IMR-90 (cell line): ENCODE measurements around the gene PALM2AKAP2.

ENCODE experiments used
- CEBPB ChIP-seq: IDR thresholded peaks from 2 replicates; pipeline ENCODE4 v1.6.1; 2012; ENCODE audit warnings: low read depth, low read length, improper control_type of control experiment
- MAFK ChIP-seq: IDR thresholded peaks from 2 replicates; pipeline ENCODE4 v1.6.1; 2012; ENCODE audit warnings: low read depth, low read length, improper control_type of control experiment
- MXI1 ChIP-seq: IDR thresholded peaks from 2 replicates; pipeline ENCODE4 v1.6.1; 2012; ENCODE audit warnings: low read depth, mild to moderate bottlenecking, low read length, moderate library complexity, borderline replicate concordance
- POLR2A ChIP-seq: IDR thresholded peaks from 2 replicates; pipeline ENCODE4 v1.6.1; 2012; ENCODE audit warnings: mild to moderate bottlenecking, low read depth, low read length
- RAD21 ChIP-seq: IDR thresholded peaks from 2 replicates; pipeline ENCODE4 v1.6.1; 2012; ENCODE audit warnings: low read length, improper control_type of control experiment
- RCOR1 ChIP-seq: IDR thresholded peaks from 2 replicates; pipeline ENCODE4 v1.6.1; 2012; ENCODE audit warnings: mild to moderate bottlenecking, low read length, improper control_type of control experiment; ENCODE audit not compliant: insufficient replicate concordance
- SMC3 ChIP-seq: fragments of 150-350 bp; IDR thresholded peaks from 2 replicates; pipeline ENCODE4 v1.6.1; 2016; ENCODE audit warnings: low read depth, mild to moderate bottlenecking, antibody characterized with exemption, low read length, moderate library complexity
- TF ChIP-seq, protein P1 (sequence below): conservative IDR thresholded peaks from 2 replicates; pipeline ENCODE4 v1.5.1; 2012; ENCODE audit warnings: mild to moderate bottlenecking, low read depth, low read length, improper control_type of control experiment
- TF ChIP-seq, protein P2 (sequence below): fragments of 150-350 bp; IDR thresholded peaks from 2 replicates; pipeline ENCODE4 v1.6.1; 2017; ENCODE audit warnings: mild to moderate bottlenecking, antibody characterized with exemption, low read length, low read depth

DNA sequence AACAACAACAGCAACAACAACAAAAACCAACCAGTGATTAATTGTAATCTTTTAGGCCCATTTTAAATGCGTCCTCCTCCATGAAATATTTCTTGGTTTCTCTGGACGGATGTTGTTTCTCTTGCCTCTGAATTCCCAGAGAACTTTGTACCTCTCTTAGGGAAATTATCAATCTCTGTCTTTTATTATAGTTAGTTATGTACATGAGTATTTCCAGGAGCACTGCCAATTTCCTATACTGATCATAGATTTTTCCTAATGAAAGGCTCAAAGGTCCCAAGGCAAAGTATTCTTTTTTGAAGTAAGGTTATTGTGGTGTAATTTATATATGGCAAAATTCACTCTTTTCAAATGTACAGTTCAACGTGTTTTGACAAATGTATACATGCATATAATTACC is 20.4 kb upstream of the PALM2AKAP2 start:
- TF ChIP-seq POLR2A (no peak), RAD21 (no peak), SMC3 (no peak), RCOR1 (no peak), CEBPB (no peak), MXI1 (no peak), MAFK (no peak)
- TF ChIP-seq, protein P1, sequence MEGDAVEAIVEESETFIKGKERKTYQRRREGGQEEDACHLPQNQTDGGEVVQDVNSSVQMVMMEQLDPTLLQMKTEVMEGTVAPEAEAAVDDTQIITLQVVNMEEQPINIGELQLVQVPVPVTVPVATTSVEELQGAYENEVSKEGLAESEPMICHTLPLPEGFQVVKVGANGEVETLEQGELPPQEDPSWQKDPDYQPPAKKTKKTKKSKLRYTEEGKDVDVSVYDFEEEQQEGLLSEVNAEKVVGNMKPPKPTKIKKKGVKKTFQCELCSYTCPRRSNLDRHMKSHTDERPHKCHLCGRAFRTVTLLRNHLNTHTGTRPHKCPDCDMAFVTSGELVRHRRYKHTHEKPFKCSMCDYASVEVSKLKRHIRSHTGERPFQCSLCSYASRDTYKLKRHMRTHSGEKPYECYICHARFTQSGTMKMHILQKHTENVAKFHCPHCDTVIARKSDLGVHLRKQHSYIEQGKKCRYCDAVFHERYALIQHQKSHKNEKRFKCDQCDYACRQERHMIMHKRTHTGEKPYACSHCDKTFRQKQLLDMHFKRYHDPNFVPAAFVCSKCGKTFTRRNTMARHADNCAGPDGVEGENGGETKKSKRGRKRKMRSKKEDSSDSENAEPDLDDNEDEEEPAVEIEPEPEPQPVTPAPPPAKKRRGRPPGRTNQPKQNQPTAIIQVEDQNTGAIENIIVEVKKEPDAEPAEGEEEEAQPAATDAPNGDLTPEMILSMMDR: no peak
- TF ChIP-seq, protein P2, sequence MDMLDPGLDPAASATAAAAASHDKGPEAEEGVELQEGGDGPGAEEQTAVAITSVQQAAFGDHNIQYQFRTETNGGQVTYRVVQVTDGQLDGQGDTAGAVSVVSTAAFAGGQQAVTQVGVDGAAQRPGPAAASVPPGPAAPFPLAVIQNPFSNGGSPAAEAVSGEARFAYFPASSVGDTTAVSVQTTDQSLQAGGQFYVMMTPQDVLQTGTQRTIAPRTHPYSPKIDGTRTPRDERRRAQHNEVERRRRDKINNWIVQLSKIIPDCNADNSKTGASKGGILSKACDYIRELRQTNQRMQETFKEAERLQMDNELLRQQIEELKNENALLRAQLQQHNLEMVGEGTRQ: no peak
